Ectodermal cell (in vitro differentiated cells): ENCODE measurements around the gene LAIR1. TPM values are rescaled to one million over a fixed set of nuclear protein-coding genes. Genes with fewer than 3 reads are reported as not detected.

ENCODE experiments used
- H3K27ac ChIP-seq: 2 replicates; pipeline ENCODE4 v1.7.0; 2013; ENCODE audit warnings: mild to moderate bottlenecking, low read depth, low read length; ENCODE audit not compliant: insufficient read depth, poor library complexity, severe bottlenecking
- H3K27me3 ChIP-seq: 2 replicates; pipeline ENCODE4 v1.7.0; 2013; ENCODE audit warnings: mild to moderate bottlenecking, low read length; ENCODE audit not compliant: insufficient read depth, control insufficient read depth, poor library complexity, severe bottlenecking
- H3K36me3 ChIP-seq: one replicate; pipeline ENCODE4 v1.7.0; 2013; ENCODE audit warnings: low read length; ENCODE audit not compliant: control insufficient read depth, insufficient read depth
- H3K4me1 ChIP-seq: one replicate; pipeline ENCODE4 v1.7.0; 2013; ENCODE audit warnings: low read length; ENCODE audit not compliant: control insufficient read depth, insufficient read depth
- H3K4me3 ChIP-seq: 2 replicates; pipeline ENCODE4 v1.7.0; 2013; ENCODE audit warnings: low read depth, low read length, control low read depth; ENCODE audit not compliant: insufficient read depth
- H3K9me3 ChIP-seq: 2 replicates; pipeline ENCODE4 v1.7.0; 2013; ENCODE audit warnings: mild to moderate bottlenecking, low read length, moderate library complexity; ENCODE audit not compliant: control insufficient read depth
- WGBS, 2 experiments: methylation state at CpG; one replicate each; pipeline ENCODE4 v1.1.7; 2013; ENCODE audit warnings: missing lambda C conversion rate in 2 of 2; 5-methylcytosine and 5-hydroxymethylcytosine counted together
- polyA plus RNA-seq, 4 experiments: library from polyadenylated mRNA; stranded (reverse); fragments of 50-300 nt; gene quantifications; one replicate each; pipeline ENCODE4 v1.2.3, GENCODE V29; 2013

Gene LAIR1, protein sequence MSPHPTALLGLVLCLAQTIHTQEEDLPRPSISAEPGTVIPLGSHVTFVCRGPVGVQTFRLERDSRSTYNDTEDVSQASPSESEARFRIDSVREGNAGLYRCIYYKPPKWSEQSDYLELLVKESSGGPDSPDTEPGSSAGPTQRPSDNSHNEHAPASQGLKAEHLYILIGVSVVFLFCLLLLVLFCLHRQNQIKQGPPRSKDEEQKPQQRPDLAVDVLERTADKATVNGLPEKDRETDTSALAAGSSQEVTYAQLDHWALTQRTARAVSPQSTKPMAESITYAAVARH
- not detected for polyA plus RNA-seq (2013, experiment 1 of 4)
- not detected for polyA plus RNA-seq (2013, experiment 2 of 4)
- not detected for polyA plus RNA-seq (2013, experiment 3 of 4)
- not detected for polyA plus RNA-seq (2013, experiment 4 of 4)

DNA sequence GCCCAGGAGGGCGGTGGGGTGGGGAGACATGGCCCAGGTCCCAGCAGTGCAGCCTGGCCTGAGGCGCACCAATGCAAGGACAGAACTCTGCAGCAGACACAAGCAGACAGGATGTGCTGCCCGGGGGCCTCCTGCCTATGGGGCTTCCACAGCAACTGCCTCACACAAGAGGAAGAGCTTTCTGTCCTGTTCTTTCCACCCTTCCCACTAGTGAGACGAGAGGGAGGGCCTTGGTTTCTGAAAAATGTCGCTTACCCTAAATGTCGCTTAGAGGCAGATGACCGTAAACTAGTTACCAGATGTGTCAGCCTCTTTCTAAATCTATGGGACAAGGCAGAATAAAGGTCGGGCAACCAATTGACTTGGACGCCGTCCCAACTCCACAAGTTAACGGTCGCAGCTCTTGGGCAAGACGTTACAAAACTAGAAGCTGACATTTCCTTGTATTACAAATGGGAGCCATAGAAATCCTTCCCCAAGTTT is at the start of gene LAIR1:
Gene LAIR1 (minus strand): TSS at position 157 of the 483 bp plus-strand sequence. CDS start 127 bp downstream, at position 30.
- H3K4me1 ChIP-seq = no peaks in the 10 kb centered on the region
- no peaks in the 10 kb centered on the region for H3K27me3 ChIP-seq
- WGBS, 2 experiments = 91 to 92% methylated on average over 13 of the region's 13 CpGs
- no peak within 1 kb of the TSS for H3K4me3 ChIP-seq
- H3K36me3 ChIP-seq = no peaks in the 10 kb centered on the region
- H3K9me3 ChIP-seq = no peaks in the 10 kb centered on the region
- H3K27ac ChIP-seq = no peak within 1 kb of the TSS

- Histone ChIP-seq H3K27ac (no peak overlapping the region), H3K27me3 (peaks cover 15% of the 10 kb centered on the region)
- WGBS, 2 experiments = 86 to 93% methylated on average over 4 of the region's 4 CpGs
Observed at GRCh38 chr19:54414156-54414555, 49.4 kb upstream of the LAIR1 start.

GRCh38 chr19:54412877-54413276 is 48.1 kb upstream of the LAIR1 start:
- 80 to 92% methylated on average over 2 to 4 of the region's 4 CpGs for WGBS, 2 experiments
- Histone ChIP-seq H3K4me1 (peaks cover 13% of the 10 kb centered on the region), H3K36me3 (peaks cover 4% of the 10 kb centered on the region), H3K27me3 (peaks cover 15% of the 10 kb centered on the region), H3K4me3 (no peak overlapping the region), H3K9me3 (no peaks in the 10 kb centered on the region), H3K27ac (no peak overlapping the region)

More at GRCh38 chr19:54414156-54414555, 49.4 kb upstream of the LAIR1 start:
- Histone ChIP-seq H3K9me3 (no peaks in the 10 kb centered on the region), H3K4me3 (no peak overlapping the region), H3K36me3 (peaks cover 4% of the 10 kb centered on the region), H3K4me1 (peaks cover 26% of the 10 kb centered on the region)

GRCh38 chr19:54411033-54411432 is 46.3 kb upstream of the LAIR1 start:
- Histone ChIP-seq H3K27ac (no peak overlapping the region), H3K4me3 (no peak overlapping the region), H3K4me1 (no peaks in the 10 kb centered on the region), H3K36me3 (no peaks in the 10 kb centered on the region), H3K27me3 (peaks cover 15% of the 10 kb centered on the region), H3K9me3 (no peaks in the 10 kb centered on the region)

- Histone ChIP-seq H3K27me3 (no peaks in the 10 kb centered on the region), H3K9me3 (no peaks in the 10 kb centered on the region), H3K27ac (no peak overlapping the region), H3K4me3 (no peak overlapping the region), H3K4me1 (no peaks in the 10 kb centered on the region), H3K36me3 (no peaks in the 10 kb centered on the region)
- 91% methylated on average over 9 of the region's 9 CpGs for WGBS, 2 experiments
Observed at GRCh38 chr19:54408456-54409026, 43.8 kb upstream of the LAIR1 start.

DNA sequence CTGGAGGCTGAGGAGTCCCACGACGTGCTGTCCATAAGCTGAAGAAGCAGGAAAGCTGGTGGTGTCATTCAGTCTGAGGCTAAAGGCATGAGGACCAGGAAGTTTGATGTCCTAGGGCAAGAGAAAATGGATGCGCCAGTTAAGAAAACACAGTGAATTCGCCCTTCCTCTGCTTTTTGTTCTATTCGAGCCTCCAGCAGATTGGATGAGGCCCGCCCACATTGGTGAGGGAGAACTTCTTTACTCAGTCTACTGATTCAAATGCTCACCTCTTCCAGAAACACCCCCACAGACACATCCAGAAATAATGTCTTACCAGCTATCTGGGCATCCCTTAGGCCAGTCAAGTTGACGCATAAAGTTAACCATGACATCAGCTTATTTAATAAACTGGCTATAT is 43.0 kb upstream of the LAIR1 start:
- no peaks in the 10 kb centered on the region for H3K4me1 ChIP-seq
- no peaks in the 10 kb centered on the region for H3K36me3 ChIP-seq
- WGBS, 2 experiments = 87% methylated on average over 7 of the region's 7 CpGs
- no peaks in the 10 kb centered on the region for H3K27me3 ChIP-seq
- H3K27ac ChIP-seq = no peak overlapping the region
- H3K9me3 ChIP-seq = no peaks in the 10 kb centered on the region
- H3K4me3 ChIP-seq = no peak overlapping the region

- Histone ChIP-seq H3K9me3 (no peaks in the 10 kb centered on the region), H3K4me1 (no peaks in the 10 kb centered on the region), H3K27me3 (no peaks in the 10 kb centered on the region), H3K36me3 (no peaks in the 10 kb centered on the region), H3K4me3 (no peak overlapping the region), H3K27ac (no peak overlapping the region)
Observed at GRCh38 chr19:54405628-54406027, 40.9 kb upstream of the LAIR1 start.

DNA sequence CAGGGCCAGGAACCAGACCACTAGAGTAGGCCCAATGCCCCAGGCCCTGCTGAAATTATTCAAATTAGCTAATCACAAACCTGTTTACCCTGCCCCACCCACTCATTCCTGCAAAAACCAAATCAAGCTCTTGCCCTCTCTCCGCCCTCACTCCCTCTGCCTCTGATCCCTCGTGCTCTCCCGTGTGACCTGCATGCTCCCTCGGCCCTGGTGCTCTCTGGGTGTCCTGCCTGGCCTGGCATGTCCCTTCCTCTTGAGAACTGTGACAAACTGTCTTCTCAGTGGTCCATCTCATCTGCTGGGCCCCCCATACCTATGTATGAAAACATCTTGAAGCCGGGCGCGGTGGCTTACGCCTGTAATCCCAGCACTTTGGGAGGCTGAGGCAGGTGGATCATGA is 38.3 kb upstream of the LAIR1 start:
- Histone ChIP-seq H3K4me1 (no peaks in the 10 kb centered on the region), H3K4me3 (no peak overlapping the region), H3K27me3 (no peaks in the 10 kb centered on the region), H3K27ac (no peak overlapping the region), H3K36me3 (no peaks in the 10 kb centered on the region), H3K9me3 (no peaks in the 10 kb centered on the region)
- WGBS, 2 experiments = 89 to 93% methylated on average over 8 of the region's 8 CpGs

DNA sequence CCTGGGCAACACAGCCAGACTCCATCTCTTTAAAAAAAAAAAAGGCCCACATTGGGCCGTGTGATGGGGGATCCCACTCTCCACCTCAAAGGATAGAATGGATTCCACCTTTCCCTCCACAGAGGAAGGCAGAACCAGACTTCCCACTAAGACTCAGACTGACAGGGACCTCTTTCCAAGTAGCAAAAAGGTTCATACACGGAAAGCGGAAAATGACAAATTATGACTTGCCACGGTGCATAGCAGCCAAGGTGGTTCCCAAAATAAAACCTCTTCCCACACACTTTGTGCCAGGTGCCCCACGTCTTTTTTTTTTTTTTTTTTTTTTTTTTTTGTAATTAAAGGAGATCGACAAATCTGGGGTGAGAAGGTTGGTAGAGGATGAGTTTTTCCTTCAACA is 36.2 kb upstream of the LAIR1 start:
- no peak overlapping the region for H3K27ac ChIP-seq
- H3K36me3 ChIP-seq = no peaks in the 10 kb centered on the region
- WGBS, 2 experiments = 90 to 95% methylated on average over 4 to 5 of the region's 6 CpGs
- no peaks in the 10 kb centered on the region for H3K4me1 ChIP-seq
- no peak overlapping the region for H3K4me3 ChIP-seq
- no peaks in the 10 kb centered on the region for H3K27me3 ChIP-seq
- no peaks in the 10 kb centered on the region for H3K9me3 ChIP-seq

GRCh38 chr19:54399189-54399588 is 34.5 kb upstream of the LAIR1 start:
- H3K36me3 ChIP-seq = no peaks in the 10 kb centered on the region
- no peaks in the 10 kb centered on the region for H3K27me3 ChIP-seq
- WGBS, 2 experiments = 51 to 63% methylated on average over 2 of the region's 2 CpGs
- H3K27ac ChIP-seq = no peak overlapping the region
- H3K9me3 ChIP-seq = no peaks in the 10 kb centered on the region
- no peak overlapping the region for H3K4me3 ChIP-seq
- no peaks in the 10 kb centered on the region for H3K4me1 ChIP-seq
